Ascending aorta (tissue), 2 donors: ENCODE data around the gene RAPSN. TPM values are rescaled to one million over a fixed set of nuclear protein-coding genes. Genes with fewer than 3 reads are reported as not detected.

ENCODE experiments used
- DNase-seq, 2 donors: peaks; one replicate each; pipeline ENCODE4 v3.0.0-alpha.2; 2019; ENCODE audit warnings: low spot score in 2 of 2
- H3K27ac ChIP-seq, 2 donors: fragments of 200-600 bp; sonication (generic); one replicate each; pipeline ENCODE4 v1.5.1; 2016 to 2017; ENCODE audit warnings: mild to moderate bottlenecking in 1 of 2
- H3K27me3 ChIP-seq: fragments of 200-600 bp; sonication (generic); one replicate; pipeline ENCODE4 v1.5.1; 2017
- H3K36me3 ChIP-seq, 2 donors: fragments of 200-600 bp; sonication (generic); one replicate each; pipeline ENCODE4 v1.5.1; 2016
- H3K4me1 ChIP-seq, 2 donors: fragments of 200-600 bp; sonication (generic); one replicate each; pipeline ENCODE4 v1.5.1; 2016 to 2017; ENCODE audit warnings: mild to moderate bottlenecking in 1 of 2
- H3K4me3 ChIP-seq, 2 donors: fragments of 200-600 bp; sonication (generic); one replicate each; pipeline ENCODE4 v1.5.1; 2016 to 2017; ENCODE audit warnings: mild to moderate bottlenecking in 1 of 2
- H3K9me3 ChIP-seq, 2 donors: fragments of 200-600 bp; sonication (generic); one replicate each; pipeline ENCODE4 v1.5.1; 2016
- intact Hi-C: fragments of 100-400 bp; cut with DNase I; formaldehyde crosslinking; loops from one replicate; pipeline ENCODE4 v1.15.1; 2023
- total RNA-seq: library from RNA; depleted of rRNA; stranded (reverse); fragments of >200 nt; gene quantifications from one replicate; pipeline ENCODE4 v1.1.0, GENCODE V29; 2016
- TF ChIP-seq, protein P1 (sequence below), 3 experiments: fragments of 200-600 bp in 2 of 3; fragments of 450-650 bp in 1 of 3; sonication (generic) in 2 of 3; IDR thresholded peaks; one replicate each; pipeline ENCODE4 v1.5.1; 2016 to 2019; ENCODE audit warnings: antibody characterized with exemption in 3 of 3, mild to moderate bottlenecking in 1 of 3, moderate library complexity in 1 of 3

The RAPSN gene
- total RNA-seq, 1 donor from 2014 or later: not detected

DNA sequence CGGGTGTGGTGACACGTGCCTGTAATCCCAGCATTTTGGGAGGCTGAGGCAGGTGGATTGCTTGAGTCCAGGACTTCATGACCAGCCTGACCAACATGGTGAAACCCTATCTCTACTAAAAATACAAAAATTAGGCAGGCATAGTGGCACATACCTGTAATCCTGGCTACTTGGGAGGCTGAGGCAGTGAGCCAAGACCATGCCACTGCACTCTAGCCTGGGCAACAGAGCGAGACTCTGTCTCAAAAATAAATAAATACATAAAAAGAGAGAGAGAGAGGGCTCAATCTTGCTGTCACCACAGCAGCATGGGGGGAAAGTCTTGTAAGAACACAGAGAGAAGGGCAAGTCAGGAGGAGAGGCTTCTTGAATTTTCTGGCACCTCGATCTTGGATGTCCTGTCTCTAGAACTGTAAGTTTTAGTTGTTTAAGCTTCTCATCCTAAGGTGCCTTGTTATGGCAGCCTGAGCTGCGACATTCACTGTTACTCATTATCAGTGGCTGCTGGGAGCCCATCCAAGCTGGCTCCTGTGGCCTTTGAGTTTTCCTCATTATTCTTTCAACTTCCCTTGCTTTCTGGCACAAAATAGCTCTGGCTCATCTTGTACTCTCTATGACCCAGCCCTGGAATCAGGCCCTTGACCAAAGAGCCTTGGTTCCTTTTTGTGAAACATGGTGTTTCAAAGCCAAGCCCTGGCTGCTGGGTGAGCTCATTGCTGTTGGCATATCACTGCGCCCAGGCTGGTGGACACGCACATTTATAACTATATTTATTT is 14.7 kb downstream of the RAPSN start:
- intact Hi-C loops: no loop called here
- peak in 1 of 2 donors; percentile 81 for DNase-seq
- TF ChIP-seq, protein P1, sequence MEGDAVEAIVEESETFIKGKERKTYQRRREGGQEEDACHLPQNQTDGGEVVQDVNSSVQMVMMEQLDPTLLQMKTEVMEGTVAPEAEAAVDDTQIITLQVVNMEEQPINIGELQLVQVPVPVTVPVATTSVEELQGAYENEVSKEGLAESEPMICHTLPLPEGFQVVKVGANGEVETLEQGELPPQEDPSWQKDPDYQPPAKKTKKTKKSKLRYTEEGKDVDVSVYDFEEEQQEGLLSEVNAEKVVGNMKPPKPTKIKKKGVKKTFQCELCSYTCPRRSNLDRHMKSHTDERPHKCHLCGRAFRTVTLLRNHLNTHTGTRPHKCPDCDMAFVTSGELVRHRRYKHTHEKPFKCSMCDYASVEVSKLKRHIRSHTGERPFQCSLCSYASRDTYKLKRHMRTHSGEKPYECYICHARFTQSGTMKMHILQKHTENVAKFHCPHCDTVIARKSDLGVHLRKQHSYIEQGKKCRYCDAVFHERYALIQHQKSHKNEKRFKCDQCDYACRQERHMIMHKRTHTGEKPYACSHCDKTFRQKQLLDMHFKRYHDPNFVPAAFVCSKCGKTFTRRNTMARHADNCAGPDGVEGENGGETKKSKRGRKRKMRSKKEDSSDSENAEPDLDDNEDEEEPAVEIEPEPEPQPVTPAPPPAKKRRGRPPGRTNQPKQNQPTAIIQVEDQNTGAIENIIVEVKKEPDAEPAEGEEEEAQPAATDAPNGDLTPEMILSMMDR (IDR thresholded peaks at IDR 0.05): no peak
- Histone ChIP-seq H3K27me3 (no peaks in the 10 kb centered on the region), H3K27ac (peak overlapping the region; percentile 16 to 39), H3K4me3 (no peak overlapping the region), H3K36me3 (no peaks in the 10 kb centered on the region), H3K9me3 (no peaks in the 10 kb centered on the region), H3K4me1 (peaks cover 0 to 7% of the 10 kb centered on the region in 2 donors)

- H3K9me3 ChIP-seq: no peaks in the 10 kb centered on the region
- no peaks in the 10 kb centered on the region for H3K27me3 ChIP-seq
- TF ChIP-seq, protein P1 (IDR thresholded peaks at IDR 0.05): no peak
- no peaks in the 10 kb centered on the region for H3K36me3 ChIP-seq
- H3K4me3 ChIP-seq: no peak overlapping the region
- H3K4me1 ChIP-seq: peaks cover 0 to 7% of the 10 kb centered on the region in 2 donors
- intact Hi-C loops: no loop called here
- H3K27ac ChIP-seq: no peak overlapping the region
- DNase-seq: no peak
Observed at GRCh38 chr11:47433157-47433556, 15.8 kb downstream of the RAPSN start.

DNA sequence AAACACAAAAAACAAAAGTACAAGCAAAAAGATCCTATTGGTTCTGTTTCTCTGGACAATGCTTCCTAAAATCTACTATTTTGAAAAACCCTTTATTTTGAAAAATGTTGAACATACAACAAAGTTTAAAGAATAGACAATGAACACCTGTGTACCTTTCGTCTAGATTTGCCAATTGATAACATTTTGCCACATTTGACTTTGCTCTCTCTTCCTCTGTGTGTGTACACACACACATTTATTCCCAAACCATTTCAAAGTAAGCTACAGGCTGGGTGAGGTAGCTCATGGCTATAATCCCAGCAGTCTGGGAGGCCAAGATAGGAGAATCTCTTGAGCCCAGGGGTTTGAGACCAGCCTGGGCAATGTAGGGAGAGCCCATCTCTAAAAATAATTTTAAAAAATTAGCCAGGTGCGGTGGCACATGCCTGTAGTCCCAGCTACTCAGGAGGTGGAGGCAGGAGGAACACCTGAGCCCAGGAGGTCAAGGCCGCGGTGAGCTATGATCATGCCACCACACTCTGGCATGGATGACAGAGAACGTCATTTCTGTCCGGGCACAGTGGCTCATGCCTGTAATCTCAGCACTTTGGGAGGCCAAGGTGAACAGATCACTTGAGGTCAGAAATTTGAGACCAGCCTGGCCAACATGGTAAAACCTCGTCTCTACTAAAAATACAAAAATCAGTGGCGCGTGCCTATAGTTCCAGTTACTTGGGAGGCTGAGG is 17.4 kb downstream of the RAPSN start:
- no peak for DNase-seq
- intact Hi-C loops: no loop called here
- H3K4me3 ChIP-seq: no peak overlapping the region
- H3K27ac ChIP-seq: no peak overlapping the region
- H3K4me1 ChIP-seq: no peaks in the 10 kb centered on the region
- TF ChIP-seq, protein P1 (IDR thresholded peaks at IDR 0.05): no peak
- H3K27me3 ChIP-seq: no peaks in the 10 kb centered on the region
- H3K36me3 ChIP-seq: no peaks in the 10 kb centered on the region
- no peaks in the 10 kb centered on the region for H3K9me3 ChIP-seq

DNA sequence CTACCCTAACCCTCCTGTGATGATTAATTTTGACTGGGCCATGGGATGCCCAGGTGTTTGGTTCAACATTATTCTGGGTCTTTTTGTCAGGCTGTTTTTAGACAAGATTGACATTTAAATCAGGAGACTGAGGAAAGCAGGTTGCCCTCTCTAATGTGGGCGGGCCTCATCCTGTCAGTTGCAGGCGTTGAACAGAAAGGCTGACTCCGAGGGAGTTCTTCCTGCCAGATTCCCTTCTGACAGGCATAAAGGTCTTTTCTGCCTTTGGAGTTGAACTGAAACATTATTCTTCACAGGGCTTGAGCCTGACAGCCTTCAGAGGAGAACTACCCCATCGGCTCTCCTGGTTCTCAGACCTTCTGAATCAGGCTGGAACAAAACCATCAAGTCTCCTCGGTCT is 18.4 kb downstream of the RAPSN start:
- intact Hi-C loops: no loop called here
- Histone ChIP-seq H3K27ac (no peak overlapping the region), H3K27me3 (no peaks in the 10 kb centered on the region), H3K4me3 (no peak overlapping the region), H3K4me1 (peaks cover 0 to 4% of the 10 kb centered on the region in 2 donors), H3K36me3 (no peaks in the 10 kb centered on the region), H3K9me3 (no peaks in the 10 kb centered on the region)
- no peak for DNase-seq
- TF ChIP-seq, protein P1 (IDR thresholded peaks at IDR 0.05): no peak

- H3K27ac ChIP-seq: peak within 1 kb of the TSS; percentile 85 to 92
- H3K9me3 ChIP-seq: no peaks in the 10 kb centered on the region
- TF ChIP-seq, protein P1 (IDR thresholded peaks at IDR 0.05): no peak
- H3K4me3 ChIP-seq: peak within 1 kb of the TSS; percentile 74 to 97
- no peaks in the 10 kb centered on the region for H3K27me3 ChIP-seq
- H3K36me3 ChIP-seq: peaks cover 33 to 34% of the 10 kb centered on the region in 2 donors
- peak; percentile 90 to 99 for DNase-seq
- intact Hi-C loops: loop anchor here (1.0 to 5.0 kb wide), 4 partner anchors 10 to 249 kb away; partner anchors contain the start of genes ARFGAP2, CELF1 and SLC39A13
- peaks cover 9 to 14% of the 10 kb centered on the region in 2 donors for H3K4me1 ChIP-seq
Observed at GRCh38 chr11:47426062-47426956, 22.6 kb downstream of the RAPSN start, which contains the start of gene PSMC3. Gene PSMC3 (minus strand): TSS chr11:47426439. CDS start chr11:47426279, 160 bp downstream.
